Measurements from ENCODE around the gene PLCH1. TPM values are rescaled to one million over a fixed set of nuclear protein-coding genes. Genes with fewer than 3 reads are reported as not detected.
A peak's percentile ranks its signal among the peaks of the same experiment; 100 is the strongest.

PLCH1 gene
- polyA plus RNA-seq, 6 donors from 2014 or later: not detected

DNA sequence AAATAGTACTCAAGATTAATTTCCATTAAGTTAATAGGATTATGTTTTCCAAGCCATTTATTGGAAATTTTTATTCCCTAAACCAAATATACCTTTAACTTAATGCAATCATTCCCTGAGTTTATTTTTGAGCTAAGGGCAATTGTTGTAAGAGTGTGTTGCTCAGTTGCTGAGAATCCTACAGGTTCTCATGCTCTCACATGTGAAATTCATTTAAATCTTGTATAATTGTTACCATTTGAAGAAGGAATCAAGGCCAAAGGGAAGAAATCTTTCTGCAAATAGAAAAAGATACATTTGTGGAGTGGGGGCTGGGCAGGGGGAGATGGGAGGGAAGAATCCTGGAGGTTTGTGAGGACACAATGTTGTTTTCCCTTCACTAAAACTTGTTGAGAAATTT lies 248.7 kb downstream of the PLCH1 start:
- H3K9me3 Mint-ChIP-seq: no peaks in the 10 kb centered on the region
- no peaks in the 10 kb centered on the region for H3K36me3 Mint-ChIP-seq
- peak overlapping the region in 1 of 6 donors; percentile 30 for H3K27ac Mint-ChIP-seq
- no peaks in the 10 kb centered on the region for H3K27me3 Mint-ChIP-seq
- H3K4me1 Mint-ChIP-seq: peaks cover 14 to 24% (median 19%) of the 10 kb centered on the region in 3 donors
- ATAC-seq (ENCODE audit: low read depth in 2 of 2) (no peak), DNase-seq (no peak)
- H3K4me3 Mint-ChIP-seq: no peak overlapping the region

GRCh38 chr3:155495387-155495786 lies 249.5 kb downstream of the PLCH1 start:
- H3K4me1 Mint-ChIP-seq: peaks cover 14 to 24% (median 19%) of the 10 kb centered on the region in 3 donors
- ATAC-seq (ENCODE audit: low read depth in 2 of 2) (no peak), DNase-seq (no peak)
- H3K9me3 Mint-ChIP-seq: no peaks in the 10 kb centered on the region
- H3K27me3 Mint-ChIP-seq: no peaks in the 10 kb centered on the region
- no peaks in the 10 kb centered on the region for H3K36me3 Mint-ChIP-seq
- H3K4me3 Mint-ChIP-seq: no peak overlapping the region
- H3K27ac Mint-ChIP-seq: peak overlapping the region in 1 of 6 donors; percentile 51

DNA sequence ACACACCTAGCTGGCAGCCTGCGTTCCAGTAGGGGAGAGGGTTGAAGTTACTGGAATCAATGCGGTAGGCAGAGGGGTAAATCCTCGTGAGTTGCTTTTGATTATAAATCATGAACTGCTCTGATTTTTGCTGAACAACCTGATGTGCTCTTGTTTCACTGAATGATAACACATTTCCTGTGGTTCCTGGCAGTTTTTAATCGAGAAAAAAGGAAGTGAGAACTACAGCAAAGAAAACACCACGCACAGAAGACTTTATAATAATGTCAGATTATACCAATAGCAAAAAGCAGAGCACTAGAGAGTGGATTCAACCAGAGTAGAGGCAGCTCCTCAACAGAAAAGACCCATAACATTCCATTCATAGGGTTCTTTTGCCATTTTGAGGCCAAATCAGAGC lies 250.5 kb downstream of the PLCH1 start:
- Mint-ChIP-seq H3K36me3 (no peaks in the 10 kb centered on the region), H3K4me3 (peak overlapping the region in 7 of 8 donors; percentile 4 to 85 (median 70)), H3K4me1 (peaks cover 14 to 24% (median 19%) of the 10 kb centered on the region in 3 donors), H3K27me3 (no peaks in the 10 kb centered on the region), H3K27ac (peak overlapping the region in 4 of 6 donors; percentile 1 to 70 (median 56)), H3K9me3 (no peaks in the 10 kb centered on the region)
- ATAC-seq (ENCODE audit: low read depth in 2 of 2): peak; percentile 84 to 91
- peak; percentile 33 for DNase-seq

GRCh38 chr3:155492841-155493240 lies 252.0 kb downstream of the PLCH1 start:
- Mint-ChIP-seq H3K9me3 (no peaks in the 10 kb centered on the region), H3K4me1 (peaks cover 14 to 24% (median 19%) of the 10 kb centered on the region in 3 donors), H3K27me3 (no peaks in the 10 kb centered on the region), H3K4me3 (no peak overlapping the region), H3K36me3 (no peaks in the 10 kb centered on the region), H3K27ac (no peak overlapping the region)
- no peak for DNase-seq
- no peak for ATAC-seq (ENCODE audit: low read depth in 2 of 2)

DNA sequence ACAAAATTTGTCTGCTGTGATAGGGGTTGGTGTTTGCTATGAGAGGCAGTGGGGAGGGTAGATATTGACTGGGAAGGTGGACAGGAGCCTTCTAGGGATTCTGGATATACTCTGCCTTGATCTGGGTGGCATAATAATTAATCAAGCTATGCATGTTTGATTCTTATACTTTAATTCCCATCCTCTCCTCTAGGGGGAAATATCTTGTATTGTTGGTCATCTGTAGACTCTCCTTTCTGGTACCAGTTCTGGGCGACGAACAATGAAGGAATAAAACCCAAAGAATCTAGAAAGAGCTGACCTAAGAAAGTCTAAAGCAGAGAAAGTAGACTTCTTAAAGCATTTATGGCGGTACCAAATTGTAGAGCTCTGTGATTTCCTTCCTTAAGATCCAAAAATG lies 253.2 kb downstream of the PLCH1 start:
- Mint-ChIP-seq H3K27ac (peak overlapping the region in 1 of 6 donors; percentile 52), H3K36me3 (no peaks in the 10 kb centered on the region), H3K4me3 (no peak overlapping the region), H3K27me3 (no peaks in the 10 kb centered on the region), H3K4me1 (peaks cover 14 to 24% (median 19%) of the 10 kb centered on the region in 3 donors), H3K9me3 (no peaks in the 10 kb centered on the region)
- ATAC-seq (ENCODE audit: low read depth in 2 of 2) (no peak), DNase-seq (no peak)

DNA sequence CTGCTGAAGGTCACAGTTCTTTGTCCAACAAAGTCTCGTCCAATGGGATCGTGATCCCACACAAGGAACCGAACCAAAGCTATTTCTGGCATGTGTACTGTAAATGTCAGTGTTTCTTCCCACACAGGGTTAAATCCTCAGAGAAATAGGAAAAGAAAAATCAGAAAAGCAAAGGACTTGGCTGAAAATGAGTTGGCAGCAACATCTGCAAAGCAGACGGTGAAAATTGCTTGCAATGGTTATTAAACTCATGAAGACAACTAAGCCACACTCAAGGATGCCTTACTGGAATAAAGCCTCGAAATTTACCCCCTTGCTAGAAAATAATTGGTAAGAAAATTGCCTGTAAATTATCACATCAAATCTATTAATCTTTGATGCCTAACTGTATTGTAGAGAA lies 256.2 kb downstream of the PLCH1 start:
- Mint-ChIP-seq H3K9me3 (no peaks in the 10 kb centered on the region), H3K27me3 (no peaks in the 10 kb centered on the region), H3K4me1 (peaks cover under 1 to 5% (median 2%) of the 10 kb centered on the region in 3 donors), H3K4me3 (no peak overlapping the region), H3K27ac (no peak overlapping the region), H3K36me3 (no peaks in the 10 kb centered on the region)
- DNase-seq (no peak), ATAC-seq (ENCODE audit: low read depth in 2 of 2) (no peak)

DNA sequence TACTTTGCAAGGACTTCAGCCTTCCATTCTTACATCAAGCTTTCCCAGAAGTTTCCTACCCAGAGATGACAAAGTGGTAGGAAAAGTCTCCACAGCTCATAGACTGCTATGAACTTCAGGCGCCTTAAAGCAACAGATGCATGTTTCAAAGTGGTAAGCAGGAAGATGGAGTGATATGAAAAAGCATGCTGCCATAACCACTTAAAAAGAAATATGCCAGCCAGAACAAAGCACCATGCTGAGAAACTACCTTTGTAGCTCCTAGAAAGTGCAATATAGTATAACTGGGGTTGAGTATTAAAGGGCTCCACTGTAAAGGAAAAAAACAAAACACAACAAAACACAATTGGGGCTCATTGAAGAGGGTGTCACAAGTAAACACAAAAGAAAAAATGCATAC lies 259.0 kb downstream of the PLCH1 start:
- ATAC-seq (ENCODE audit: low read depth in 2 of 2): no peak
- Mint-ChIP-seq H3K27ac (no peak overlapping the region), H3K36me3 (no peaks in the 10 kb centered on the region), H3K4me1 (no peaks in the 10 kb centered on the region), H3K9me3 (no peaks in the 10 kb centered on the region), H3K4me3 (no peak overlapping the region), H3K27me3 (no peaks in the 10 kb centered on the region)
- no peak for DNase-seq

DNA sequence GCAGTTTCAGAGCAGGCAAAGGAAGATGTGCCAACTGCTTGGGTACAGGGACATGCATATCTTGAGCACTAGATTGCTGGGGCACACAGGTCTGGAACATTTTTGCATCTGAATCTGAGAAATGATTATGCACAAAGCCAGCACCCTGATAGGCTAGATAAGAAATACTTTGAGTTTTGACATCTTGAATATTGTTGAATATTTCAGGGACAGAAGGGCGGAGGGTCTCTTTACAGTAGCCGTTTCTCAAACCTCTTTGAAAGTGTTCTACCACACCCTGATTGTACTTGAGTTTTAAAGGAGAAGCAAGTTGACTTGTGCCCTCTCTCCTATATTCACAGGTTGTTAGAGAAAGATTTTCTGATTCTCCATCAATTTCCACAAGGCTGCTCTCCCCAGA lies 263.3 kb downstream of the PLCH1 start:
- DNase-seq: no peak
- H3K4me1 Mint-ChIP-seq: no peaks in the 10 kb centered on the region
- no peak overlapping the region for H3K4me3 Mint-ChIP-seq
- no peak for ATAC-seq (ENCODE audit: low read depth in 2 of 2)
- H3K9me3 Mint-ChIP-seq: peaks cover 3 to 15% (median 6%) of the 10 kb centered on the region in 7 donors
- H3K27me3 Mint-ChIP-seq: no peaks in the 10 kb centered on the region
- no peaks in the 10 kb centered on the region for H3K36me3 Mint-ChIP-seq
- no peak overlapping the region for H3K27ac Mint-ChIP-seq

GRCh38 chr3:155481089-155481488 lies 263.8 kb downstream of the PLCH1 start:
- Mint-ChIP-seq H3K36me3 (no peaks in the 10 kb centered on the region), H3K27me3 (no peaks in the 10 kb centered on the region), H3K4me3 (no peak overlapping the region), H3K27ac (no peak overlapping the region), H3K4me1 (no peaks in the 10 kb centered on the region), H3K9me3 (peaks cover 6 to 20% (median 8%) of the 10 kb centered on the region in 7 donors)
- no peak for ATAC-seq (ENCODE audit: low read depth in 2 of 2)
- no peak for DNase-seq

GRCh38 chr3:155465664-155466063 lies 279.2 kb downstream of the PLCH1 start:
- DNase-seq (no peak), ATAC-seq (ENCODE audit: low read depth in 2 of 2) (no peak)
- Mint-ChIP-seq H3K9me3 (peaks cover 10 to 33% (median 28%) of the 10 kb centered on the region in 7 donors), H3K27ac (no peak overlapping the region), H3K4me1 (no peaks in the 10 kb centered on the region), H3K4me3 (no peak overlapping the region), H3K27me3 (peaks cover 0 to 5% (median 0%) of the 10 kb centered on the region in 3 donors), H3K36me3 (peaks cover 0 to 14% of the 10 kb centered on the region in 2 donors)

DNA sequence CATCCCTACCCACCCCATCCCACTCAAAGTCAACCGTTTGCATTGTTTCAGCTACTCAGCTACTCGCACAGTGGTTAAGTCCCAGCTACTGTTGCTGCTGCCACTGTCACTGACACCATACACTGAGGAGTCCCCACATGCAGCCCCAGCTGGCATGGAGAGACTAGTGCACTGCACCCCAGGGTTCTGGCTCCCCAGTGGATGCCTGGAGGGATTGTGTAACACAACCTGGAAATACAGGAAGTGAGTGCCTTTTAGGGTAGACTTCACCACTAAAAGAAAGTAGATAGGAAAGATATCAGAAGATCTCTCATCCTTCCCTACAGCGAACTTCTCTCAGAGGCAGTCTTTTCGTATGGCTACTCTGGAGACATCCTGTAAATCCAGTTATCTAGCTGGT lies 282.2 kb downstream of the PLCH1 start:
- Mint-ChIP-seq H3K4me1 (no peaks in the 10 kb centered on the region), H3K9me3 (peaks cover 0 to 19% (median 15%) of the 10 kb centered on the region in 7 donors), H3K27ac (no peak overlapping the region), H3K27me3 (peaks cover 0 to 5% (median 0%) of the 10 kb centered on the region in 3 donors), H3K36me3 (peaks cover 0 to under 1% of the 10 kb centered on the region in 2 donors), H3K4me3 (no peak overlapping the region)
- ATAC-seq (ENCODE audit: low read depth in 2 of 2) (no peak), DNase-seq (no peak)

GRCh38 chr3:155457591-155457990 lies 287.3 kb downstream of the PLCH1 start:
- no peak for ATAC-seq (ENCODE audit: low read depth in 2 of 2)
- H3K4me1 Mint-ChIP-seq: no peaks in the 10 kb centered on the region
- H3K4me3 Mint-ChIP-seq: no peak overlapping the region
- H3K36me3 Mint-ChIP-seq: no peaks in the 10 kb centered on the region
- no peak for DNase-seq
- no peaks in the 10 kb centered on the region for H3K9me3 Mint-ChIP-seq
- no peak overlapping the region for H3K27ac Mint-ChIP-seq
- peaks cover 0 to 5% (median 0%) of the 10 kb centered on the region in 3 donors for H3K27me3 Mint-ChIP-seq

DNA sequence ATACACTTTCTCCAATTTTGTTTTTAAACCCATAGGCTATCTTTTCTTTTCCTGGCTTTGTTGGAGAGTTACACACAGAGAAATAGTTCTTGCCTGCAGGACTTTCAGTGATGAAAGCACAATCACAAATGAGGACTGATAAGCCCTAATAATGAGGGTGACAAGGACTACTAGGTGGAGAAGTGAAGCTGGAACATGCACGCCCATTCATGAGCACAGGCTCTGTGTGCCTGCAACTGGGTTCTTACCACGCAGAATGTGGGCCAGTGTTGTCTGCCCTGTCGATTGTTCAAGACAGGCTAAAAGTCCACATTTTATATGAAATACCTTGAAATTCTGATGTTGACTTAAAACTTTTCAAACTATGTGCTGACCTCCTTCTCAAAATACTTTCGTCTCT lies 289.1 kb downstream of the PLCH1 start:
- DNase-seq: no peak
- Mint-ChIP-seq H3K27ac (no peak overlapping the region), H3K36me3 (no peaks in the 10 kb centered on the region), H3K27me3 (no peaks in the 10 kb centered on the region), H3K9me3 (no peaks in the 10 kb centered on the region), H3K4me1 (no peaks in the 10 kb centered on the region), H3K4me3 (no peak overlapping the region)
- no peak for ATAC-seq (ENCODE audit: low read depth in 2 of 2)

DNA sequence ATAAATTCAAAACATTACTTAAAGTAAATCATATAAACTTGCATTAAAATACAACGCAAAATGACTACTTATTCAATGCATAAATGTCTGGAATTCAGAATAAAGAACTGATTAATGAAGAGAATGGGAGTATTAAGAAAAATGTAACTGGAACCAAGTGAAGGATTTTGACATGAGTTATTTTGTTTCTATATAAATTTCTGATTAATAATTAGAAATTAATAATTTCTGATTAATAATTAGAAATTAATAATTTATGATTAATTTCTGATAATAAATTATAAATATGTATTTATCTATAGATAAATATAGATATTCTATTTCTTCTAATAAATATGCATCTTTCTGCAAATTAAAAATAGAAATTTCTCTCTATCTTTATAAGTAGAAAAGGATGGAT lies 291.4 kb downstream of the PLCH1 start:
- H3K27ac Mint-ChIP-seq: no peak overlapping the region
- DNase-seq: no peak
- no peak for ATAC-seq (ENCODE audit: low read depth in 2 of 2)
- H3K4me3 Mint-ChIP-seq: no peak overlapping the region
- no peaks in the 10 kb centered on the region for H3K9me3 Mint-ChIP-seq
- no peaks in the 10 kb centered on the region for H3K4me1 Mint-ChIP-seq
- H3K36me3 Mint-ChIP-seq: no peaks in the 10 kb centered on the region
- no peaks in the 10 kb centered on the region for H3K27me3 Mint-ChIP-seq

All from naive B cell (primary cell).